HCT116 (cell line): ENCODE measurements around the gene NDUFB10. TPM values are rescaled to one million over a fixed set of nuclear protein-coding genes. Genes with fewer than 3 reads are reported as not detected.
A peak's percentile ranks its signal among the peaks of the same experiment; 100 is the strongest.

ENCODE experiments used
- ATAC-seq: fragments of 200-7000 bp; cut with Tn5 transposase; 2 replicates; pipeline ENCODE4 v1.9.1; 2020; ENCODE audit warnings: mild to moderate bottlenecking, moderate library complexity
- BruUV-seq: library from RNA; stranded (reverse); fragments of 400-500 nt; replicated peaks from 2 replicates; lab custom pipeline; 2021; lab: Mats Ljungman, UMichigan
- CTCF ChIA-PET: fragments of 300-600 bp; sonication (Branson Sonifier 250); formaldehyde crosslinking; loops from one replicate; lab custom pipeline; 2021; ENCODE audit warnings: antibody characterized with exemption; lab: Charles Lee
- POLR2A ChIA-PET: fragments of 300-600, 350-600 bp; sonication (Branson Sonifier 250); formaldehyde crosslinking; loops from one replicate; lab custom pipeline; 2021; ENCODE audit warnings: antibody characterized with exemption; lab: Charles Lee
- RAD21 ChIA-PET, 2 experiments: fragments of 300-600 bp; sonication (Branson Sonifier 250); formaldehyde crosslinking; loops; one replicate each; lab custom pipeline; 2023; ENCODE audit warnings: low total read pairs in 2 of 2; ENCODE audit not compliant: uncharacterized antibody in 2 of 2, unreplicated experiment in 2 of 2, low non-redundant PET in 1 of 2; lab: Charles Lee
- DNase-seq: peaks from one replicate; pipeline ENCODE4 v3.0.0-alpha.2; 2010; ENCODE audit warnings: low read depth, low spot score
- H2AFZ ChIP-seq: fragments of 200-600 bp; shearing (Covaris generic), sonication (generic); 2 replicates; pipeline ENCODE4 v1.6.1; 2017; ENCODE audit warnings: low read depth, mixed run types, mixed read lengths, antibody characterized with exemption, low read length; ENCODE audit not compliant: poor library complexity, severe bottlenecking
- H3K27ac ChIP-seq: 2 replicates; pipeline ENCODE4 v1.5.1; 2012; ENCODE audit warnings: low read depth, low read length
- H3K27me3 ChIP-seq: fragments of 200-600 bp; sonication (generic); 2 replicates; pipeline ENCODE4 v1.6.1; 2016; ENCODE audit warnings: mixed run types, low read length, mixed read lengths; ENCODE audit not compliant: insufficient read depth
- H3K36me3 ChIP-seq, 2 experiments: fragments of 200-500 bp in 1 of 2; fragments of 200-600 bp in 1 of 2; sonication (Bioruptor generic) in 1 of 2; sonication (generic) in 1 of 2; 2 replicates each; pipeline versions ENCODE4 v1.5.1 to v1.6.1; 2014 to 2016; ENCODE audit warnings: low read length in 2 of 2, inconsistent platforms in 1 of 2, mixed read lengths in 1 of 2, mixed run types in 1 of 2; ENCODE audit not compliant: insufficient read depth in 2 of 2, control insufficient read depth in 1 of 2
- H3K4me1 ChIP-seq, 2 experiments: fragments of 200-600 bp in 1 of 2; sonication (generic) in 1 of 2; 2 replicates each; pipeline versions ENCODE4 v1.5.1 to v1.6.1; 2012 to 2017; ENCODE audit warnings: low read length in 2 of 2, inconsistent platforms in 1 of 2, mild to moderate bottlenecking in 1 of 2, mixed read lengths in 1 of 2, mixed run types in 1 of 2, moderate library complexity in 1 of 2; ENCODE audit not compliant: insufficient read depth in 2 of 2, control insufficient read depth in 1 of 2
- H3K4me2 ChIP-seq: fragments of 200-600 bp; sonication (generic); 2 replicates; pipeline ENCODE4 v1.6.1; 2017; ENCODE audit warnings: mixed run types, low read length, mixed read lengths
- H3K4me3 ChIP-seq, 2 experiments: fragments of 200-600 bp in 1 of 2; sonication (generic) in 1 of 2; replicated peaks in 1 of 2; 2 replicates each; pipeline ENCODE4 v1.5.1; 2011 to 2016; ENCODE audit warnings: low read length in 2 of 2, control low read depth in 1 of 2, low read depth in 1 of 2, mild to moderate bottlenecking in 1 of 2, mixed read lengths in 1 of 2, mixed run types in 1 of 2
- H3K79me2 ChIP-seq: fragments of 200-600 bp; sonication (generic); 2 replicates; pipeline ENCODE4 v1.6.1; 2017; ENCODE audit warnings: mild to moderate bottlenecking, mixed run types, low read length, moderate library complexity, mixed read lengths; ENCODE audit not compliant: insufficient read depth
- H3K9ac ChIP-seq: fragments of 200-600 bp; sonication (generic); 2 replicates; pipeline ENCODE4 v1.6.1; 2016; ENCODE audit warnings: low read length, mixed read lengths
- H3K9me2 ChIP-seq: fragments of 200-600 bp; sonication (generic), shearing (Covaris generic); 2 replicates; pipeline ENCODE4 v1.6.1; 2017; ENCODE audit warnings: mixed run types, mild to moderate bottlenecking, moderate library complexity; ENCODE audit not compliant: insufficient read depth
- H3K9me3 ChIP-seq, 2 experiments: fragments of 200-500 bp in 1 of 2; fragments of 200-600 bp in 1 of 2; sonication (Bioruptor generic) in 1 of 2; sonication (generic) in 1 of 2; 2 replicates each; pipeline ENCODE4 v1.6.1; 2014 to 2017; ENCODE audit warnings: low read length in 2 of 2, mixed read lengths in 2 of 2, inconsistent platforms in 1 of 2, low read depth in 1 of 2, mild to moderate bottlenecking in 1 of 2, mixed run types in 1 of 2, moderate library complexity in 1 of 2; ENCODE audit not compliant: control insufficient read depth in 1 of 2, insufficient read depth in 1 of 2
- H4K20me1 ChIP-seq: fragments of 200-600 bp; sonication (generic), shearing (Covaris generic); 2 replicates; pipeline ENCODE4 v1.6.1; 2017; ENCODE audit warnings: mixed run types, mild to moderate bottlenecking, moderate library complexity; ENCODE audit not compliant: insufficient read depth
- EGR1 ChIP-seq: IDR thresholded peaks from 2 replicates; pipeline ENCODE4 v1.6.1; 2012; ENCODE audit warnings: low read depth
- POLR2A ChIP-seq: IDR thresholded peaks from 2 replicates; pipeline ENCODE4 v1.7.0; 2011; ENCODE audit warnings: borderline replicate concordance; ENCODE audit not compliant: insufficient read depth, insufficient read length; ENCODE audit errors: extremely low read depth
- POLR2AphosphoS5 ChIP-seq: IDR thresholded peaks from 2 replicates; pipeline ENCODE4 v1.6.1; 2011; ENCODE audit warnings: mild to moderate bottlenecking, low read depth, low read length, moderate library complexity
- YY1 ChIP-seq: IDR thresholded peaks from 2 replicates; pipeline ENCODE4 v1.6.1; 2011; ENCODE audit warnings: low read length, low read depth, moderate library complexity, mild to moderate bottlenecking; ENCODE audit not compliant: insufficient replicate concordance; ENCODE audit errors: extremely low read depth
- ZFX ChIP-seq: fragments of 450-650 bp; IDR thresholded peaks from 2 replicates; pipeline ENCODE4 v1.6.1; 2017
- intact Hi-C: fragments of 100-400 bp; cut with micrococcal nuclease; formaldehyde crosslinking; loops from 2 replicates; pipeline ENCODE4 v1.10.0; 2022
- total RNA-seq: library from RNA; stranded (reverse); gene quantifications from one replicate; pipeline ENCODE4 v1.2.1, GENCODE V29; 2021; ENCODE audit not compliant: unreplicated experiment
- TF ChIP-seq, protein P1 (sequence below): IDR thresholded peaks from 2 replicates; pipeline ENCODE4 v1.6.1; 2011; ENCODE audit warnings: mild to moderate bottlenecking, low read length, moderate library complexity; ENCODE audit not compliant: insufficient replicate concordance; ENCODE audit errors: extremely low read depth
- TF ChIP-seq, protein P2 (sequence below): IDR thresholded peaks from 2 replicates; pipeline ENCODE4 v1.6.1; 2012; ENCODE audit warnings: low read depth

Gene NDUFB10
- total RNA-seq, 1 experiment from 2014 or later: 273 TPM

- RAD21 ChIA-PET: no interaction called here
- TF ChIP-seq, protein P1, sequence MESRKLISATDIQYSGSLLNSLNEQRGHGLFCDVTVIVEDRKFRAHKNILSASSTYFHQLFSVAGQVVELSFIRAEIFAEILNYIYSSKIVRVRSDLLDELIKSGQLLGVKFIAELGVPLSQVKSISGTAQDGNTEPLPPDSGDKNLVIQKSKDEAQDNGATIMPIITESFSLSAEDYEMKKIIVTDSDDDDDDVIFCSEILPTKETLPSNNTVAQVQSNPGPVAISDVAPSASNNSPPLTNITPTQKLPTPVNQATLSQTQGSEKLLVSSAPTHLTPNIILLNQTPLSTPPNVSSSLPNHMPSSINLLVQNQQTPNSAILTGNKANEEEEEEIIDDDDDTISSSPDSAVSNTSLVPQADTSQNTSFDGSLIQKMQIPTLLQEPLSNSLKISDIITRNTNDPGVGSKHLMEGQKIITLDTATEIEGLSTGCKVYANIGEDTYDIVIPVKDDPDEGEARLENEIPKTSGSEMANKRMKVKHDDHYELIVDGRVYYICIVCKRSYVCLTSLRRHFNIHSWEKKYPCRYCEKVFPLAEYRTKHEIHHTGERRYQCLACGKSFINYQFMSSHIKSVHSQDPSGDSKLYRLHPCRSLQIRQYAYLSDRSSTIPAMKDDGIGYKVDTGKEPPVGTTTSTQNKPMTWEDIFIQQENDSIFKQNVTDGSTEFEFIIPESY: peak; percentile 50
- TF ChIP-seq, protein P2, sequence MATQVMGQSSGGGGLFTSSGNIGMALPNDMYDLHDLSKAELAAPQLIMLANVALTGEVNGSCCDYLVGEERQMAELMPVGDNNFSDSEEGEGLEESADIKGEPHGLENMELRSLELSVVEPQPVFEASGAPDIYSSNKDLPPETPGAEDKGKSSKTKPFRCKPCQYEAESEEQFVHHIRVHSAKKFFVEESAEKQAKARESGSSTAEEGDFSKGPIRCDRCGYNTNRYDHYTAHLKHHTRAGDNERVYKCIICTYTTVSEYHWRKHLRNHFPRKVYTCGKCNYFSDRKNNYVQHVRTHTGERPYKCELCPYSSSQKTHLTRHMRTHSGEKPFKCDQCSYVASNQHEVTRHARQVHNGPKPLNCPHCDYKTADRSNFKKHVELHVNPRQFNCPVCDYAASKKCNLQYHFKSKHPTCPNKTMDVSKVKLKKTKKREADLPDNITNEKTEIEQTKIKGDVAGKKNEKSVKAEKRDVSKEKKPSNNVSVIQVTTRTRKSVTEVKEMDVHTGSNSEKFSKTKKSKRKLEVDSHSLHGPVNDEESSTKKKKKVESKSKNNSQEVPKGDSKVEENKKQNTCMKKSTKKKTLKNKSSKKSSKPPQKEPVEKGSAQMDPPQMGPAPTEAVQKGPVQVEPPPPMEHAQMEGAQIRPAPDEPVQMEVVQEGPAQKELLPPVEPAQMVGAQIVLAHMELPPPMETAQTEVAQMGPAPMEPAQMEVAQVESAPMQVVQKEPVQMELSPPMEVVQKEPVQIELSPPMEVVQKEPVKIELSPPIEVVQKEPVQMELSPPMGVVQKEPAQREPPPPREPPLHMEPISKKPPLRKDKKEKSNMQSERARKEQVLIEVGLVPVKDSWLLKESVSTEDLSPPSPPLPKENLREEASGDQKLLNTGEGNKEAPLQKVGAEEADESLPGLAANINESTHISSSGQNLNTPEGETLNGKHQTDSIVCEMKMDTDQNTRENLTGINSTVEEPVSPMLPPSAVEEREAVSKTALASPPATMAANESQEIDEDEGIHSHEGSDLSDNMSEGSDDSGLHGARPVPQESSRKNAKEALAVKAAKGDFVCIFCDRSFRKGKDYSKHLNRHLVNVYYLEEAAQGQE: no peak
- TF ChIP-seq EGR1 (no peak), POLR2A (peak; percentile 74), ZFX (peak; percentile 48; the same call in 1 of the 2 replicates), POLR2AphosphoS5 (peak; percentile 91), YY1 (peak; percentile 26)
- TF ChIP-seq, all 23 proteins: peak for 5
- Histone ChIP-seq H4K20me1 (no peaks in the 10 kb centered on the region), H3K9ac (peak overlapping the region; percentile 84), H3K4me2 (peak overlapping the region; percentile 97), H3K79me2 (peaks cover 8% of the 10 kb centered on the region), H2AFZ (no peak overlapping the region), H3K4me3 (peak overlapping the region; percentile 60 to 65), H3K9me2 (no peaks in the 10 kb centered on the region), H3K9me3 (no peaks in the 10 kb centered on the region), H3K27ac (peak overlapping the region; percentile 88), H3K4me1 (peaks cover 40 to 65% of the 10 kb centered on the region in 2 experiments), H3K36me3 (peaks cover 0 to 34% of the 10 kb centered on the region in 2 experiments; a peak in 2 of 4 replicates), H3K27me3 (no peaks in the 10 kb centered on the region)
- no peak for DNase-seq
- POLR2A ChIA-PET: interaction anchor here (1.5 to 12.5 kb wide), 4 partner anchors 9 to 176 kb away, joined by 5 to 104 read pairs (median 10); partner anchors contain the start of genes NDUFB10, RNF151, RPS2 and TRAF7
- ATAC-seq: peak; percentile 65
- TSS peak; percentile 60 for BruUV-seq
- CTCF ChIA-PET: interaction anchor here (1.0 to 1.7 kb wide), 2 partner anchors 15 to 161 kb away, joined by 3 to 8 read pairs; partner anchors contain the start of gene RPS2
- intact Hi-C loops: no loop called here
Measured at GRCh38 chr16:1979271-1980029, 20.1 kb downstream of the NDUFB10 start.
